Upper lobe of left lung (tissue), 6 donors: Measurements from ENCODE around the gene DVL2. TPM values are rescaled to one million over a fixed set of nuclear protein-coding genes. Genes with fewer than 3 reads are reported as not detected.

Experiments used
- ATAC-seq, 2 donors: fragments of 200-7000 bp; cut with Tn5 transposase; one replicate each; pipeline ENCODE4 v1.9.1; 2022; ENCODE audit warnings: mild to moderate bottlenecking in 2 of 2, moderate library complexity in 2 of 2; ENCODE audit not compliant: low FRiP score in 2 of 2
- DNase-seq, 2 donors: peaks; one replicate each; pipeline ENCODE4 v3.0.0-alpha.2; 2019 to 2020
- H3K27ac ChIP-seq, 4 donors: fragments of 200-600 bp; sonication (generic); one replicate each; pipeline ENCODE4 v1.5.1; 2016 to 2019
- H3K27me3 ChIP-seq, 4 donors: fragments of 200-600 bp; sonication (generic); one replicate each; pipeline ENCODE4 v1.5.1; 2017 to 2019
- H3K36me3 ChIP-seq, 4 donors: fragments of 200-600 bp; sonication (generic); one replicate each; pipeline ENCODE4 v1.5.1; 2016 to 2019
- H3K4me1 ChIP-seq, 4 donors: fragments of 200-600 bp; sonication (generic); one replicate each; pipeline ENCODE4 v1.5.1; 2018 to 2019
- H3K4me3 ChIP-seq, 4 donors: fragments of 200-600 bp; sonication (generic); one replicate each; pipeline ENCODE4 v1.5.1; 2017 to 2019; ENCODE audit warnings: mild to moderate bottlenecking in 2 of 4, moderate library complexity in 1 of 4
- H3K9me3 ChIP-seq, 4 donors: fragments of 200-600 bp; sonication (generic); one replicate each; pipeline ENCODE4 v1.5.1; 2018 to 2019
- EP300 ChIP-seq, 4 donors: sonication (generic); formaldehyde crosslinking; IDR thresholded peaks; one replicate each; pipeline ENCODE4 v1.5.1; 2017; ENCODE audit warnings: antibody characterized with exemption in 4 of 4, control low read depth in 2 of 4
- POLR2A ChIP-seq, 4 donors: fragments of 450-650 bp; IDR thresholded peaks; one replicate each; pipeline ENCODE4 v1.5.1; 2016 to 2017; ENCODE audit warnings: antibody characterized with exemption in 4 of 4, mild to moderate bottlenecking in 2 of 4
- POLR2AphosphoS5 ChIP-seq, 2 donors: sonication (generic); formaldehyde crosslinking; IDR thresholded peaks; one replicate each; pipeline ENCODE4 v1.5.1; 2017; ENCODE audit warnings: antibody characterized with exemption in 2 of 2
- WGBS, 2 donors: methylation state at CpG; one replicate each; pipeline ENCODE4 v1.1.5; 2017 to 2018; 5-methylcytosine and 5-hydroxymethylcytosine counted together
- total RNA-seq, 6 donors: library from RNA; depleted of rRNA in 4 of 6; stranded (reverse); fragments of >200 nt in 4 of 6; gene quantifications; one replicate each; pipeline versions ENCODE4 v1.1.0 to v1.2.1, GENCODE V29; 2016 to 2021
- TF ChIP-seq, protein P1 (sequence below), 6 experiments: fragments of 450-650 bp in 4 of 6; fragments of 200-600 bp in 2 of 6; sonication (generic) in 2 of 6; IDR thresholded peaks; one replicate each; pipeline ENCODE4 v1.5.1; 2016 to 2019; ENCODE audit warnings: antibody characterized with exemption in 6 of 6
- donor health status: DM: no; HTN: no; CAD: no; lungs with moderate emphysema.
- donor health status: DM: no; HTN: yes; CAD: no; lungs with severe emphysema.

DVL2 gene
- total RNA-seq, 6 donors from 2014 or later = 40.4 to 70.2 (median 42.4) TPM

DNA sequence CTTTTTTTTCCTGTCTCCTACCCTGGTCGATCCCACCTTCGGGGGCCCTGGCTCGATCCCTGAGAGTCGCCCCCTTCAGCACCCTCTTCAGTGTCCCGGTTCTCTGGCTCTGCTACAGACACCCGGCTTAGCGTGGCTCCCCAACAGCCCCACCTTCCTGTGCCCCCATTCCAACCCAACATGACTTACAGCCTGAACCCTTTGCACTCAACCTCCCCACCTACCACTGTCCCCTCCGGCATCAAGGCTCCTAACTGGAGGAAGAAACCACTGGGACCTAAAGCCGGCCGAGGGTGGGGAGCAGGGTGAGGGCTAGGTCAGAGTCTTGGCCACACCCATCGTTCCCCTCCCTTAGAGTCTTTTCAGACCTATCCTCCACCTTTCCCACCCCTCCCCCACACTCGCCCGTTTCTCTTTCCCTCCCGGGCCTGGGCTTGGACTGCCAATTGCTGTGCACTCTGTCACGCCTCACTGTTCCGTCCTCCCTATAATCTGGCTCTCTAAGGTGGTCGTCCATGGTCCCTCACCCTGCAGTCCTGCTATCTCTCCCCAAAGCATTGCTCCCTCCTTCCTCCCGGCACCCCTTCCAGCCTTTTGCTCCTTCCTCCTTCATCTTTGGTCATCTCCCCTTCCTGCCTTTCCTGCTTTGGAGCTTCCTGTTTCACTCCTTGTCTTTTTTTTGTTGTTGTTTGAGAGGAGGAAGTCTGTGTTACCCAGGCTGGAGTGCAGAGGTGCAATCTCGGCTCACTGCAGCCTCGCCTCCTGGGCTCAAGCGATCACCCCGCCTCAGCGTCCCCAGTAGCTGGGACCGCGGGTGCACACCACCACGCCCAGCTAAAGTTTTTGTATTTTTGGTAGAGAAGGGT lies 28.9 kb upstream of the DVL2 start:
- H3K9me3 ChIP-seq = no peaks in the 10 kb centered on the region
- H3K4me3 ChIP-seq = peak overlapping the region; percentile 35 to 73 (median 56)
- DNase-seq = peak; percentile 61 to 85
- 4 to 8% methylated on average over 26 of the region's 26 CpGs for WGBS, 2 donors
- peak; percentile 45 to 70 for ATAC-seq
- H3K36me3 ChIP-seq = peaks cover 0 to 17% (median 9%) of the 10 kb centered on the region in 4 donors
- H3K27me3 ChIP-seq = peaks cover 0 to 19% (median 6%) of the 10 kb centered on the region in 4 donors
- TF ChIP-seq POLR2A (IDR thresholded peaks at IDR 0.05) = no peak
- TF ChIP-seq, protein P1, sequence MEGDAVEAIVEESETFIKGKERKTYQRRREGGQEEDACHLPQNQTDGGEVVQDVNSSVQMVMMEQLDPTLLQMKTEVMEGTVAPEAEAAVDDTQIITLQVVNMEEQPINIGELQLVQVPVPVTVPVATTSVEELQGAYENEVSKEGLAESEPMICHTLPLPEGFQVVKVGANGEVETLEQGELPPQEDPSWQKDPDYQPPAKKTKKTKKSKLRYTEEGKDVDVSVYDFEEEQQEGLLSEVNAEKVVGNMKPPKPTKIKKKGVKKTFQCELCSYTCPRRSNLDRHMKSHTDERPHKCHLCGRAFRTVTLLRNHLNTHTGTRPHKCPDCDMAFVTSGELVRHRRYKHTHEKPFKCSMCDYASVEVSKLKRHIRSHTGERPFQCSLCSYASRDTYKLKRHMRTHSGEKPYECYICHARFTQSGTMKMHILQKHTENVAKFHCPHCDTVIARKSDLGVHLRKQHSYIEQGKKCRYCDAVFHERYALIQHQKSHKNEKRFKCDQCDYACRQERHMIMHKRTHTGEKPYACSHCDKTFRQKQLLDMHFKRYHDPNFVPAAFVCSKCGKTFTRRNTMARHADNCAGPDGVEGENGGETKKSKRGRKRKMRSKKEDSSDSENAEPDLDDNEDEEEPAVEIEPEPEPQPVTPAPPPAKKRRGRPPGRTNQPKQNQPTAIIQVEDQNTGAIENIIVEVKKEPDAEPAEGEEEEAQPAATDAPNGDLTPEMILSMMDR (IDR thresholded peaks at IDR 0.05) = no peak
- no peak for TF ChIP-seq POLR2AphosphoS5 (IDR thresholded peaks at IDR 0.05)
- TF ChIP-seq EP300 (IDR thresholded peaks at IDR 0.05) = no peak
- H3K4me1 ChIP-seq = peaks cover 24 to 62% (median 40%) of the 10 kb centered on the region in 4 donors
- H3K27ac ChIP-seq = peak overlapping the region; percentile 72 to 89 (median 84)

DNA sequence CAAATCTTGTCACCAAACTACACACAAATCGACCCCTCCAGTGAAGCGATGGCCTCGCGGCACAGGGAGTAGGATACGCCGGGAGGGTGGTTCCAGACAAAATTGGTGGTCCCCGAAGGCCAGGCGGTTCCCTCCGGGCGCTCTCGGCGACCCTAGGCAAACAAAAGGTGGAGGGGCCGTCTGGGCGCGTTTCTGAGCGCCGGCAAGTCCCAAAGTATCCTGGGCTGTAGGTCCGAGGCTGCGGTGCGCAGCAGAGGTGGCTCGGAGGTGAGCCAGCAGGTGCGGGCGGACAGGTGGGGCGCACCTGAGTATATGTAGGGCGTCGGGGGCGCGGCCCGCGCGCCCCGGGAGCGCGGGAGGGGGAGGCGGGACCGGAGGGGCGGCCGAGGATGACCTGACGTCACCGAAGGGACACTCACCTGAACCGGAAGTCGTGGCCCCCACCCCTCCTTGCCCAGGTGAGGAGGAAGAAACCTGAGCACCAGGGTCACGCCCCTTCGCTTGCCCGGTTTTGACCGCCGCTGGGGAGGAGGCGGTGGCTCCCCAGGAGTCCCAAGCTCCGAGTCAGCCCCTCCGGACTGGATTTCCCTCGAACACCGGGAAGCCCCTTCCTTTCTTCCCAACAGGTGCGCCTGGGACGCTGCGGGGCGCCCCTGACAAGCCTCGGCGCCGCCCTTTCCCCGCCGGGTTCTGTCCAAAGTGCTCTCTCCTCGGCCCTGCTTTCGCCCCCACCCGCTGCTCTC lies 28.0 kb upstream of the DVL2 start, which contains the start of gene CLDN7:
Gene CLDN7 (minus strand): TSS at position 287 of the 743 bp plus-strand sequence. CDS start 435 bp downstream, outside the sequence.
- Histone ChIP-seq H3K9me3 (no peaks in the 10 kb centered on the region), H3K27ac (peak within 1 kb of the TSS; percentile 82 to 89 (median 86)), H3K4me1 (peaks cover 24 to 62% (median 40%) of the 10 kb centered on the region in 4 donors), H3K27me3 (peaks cover 0 to 19% (median 6%) of the 10 kb centered on the region in 4 donors), H3K36me3 (peaks cover 1 to 25% (median 16%) of the 10 kb centered on the region in 4 donors), H3K4me3 (peak within 1 kb of the TSS; percentile 35 to 73 (median 56))
- 12 to 16% methylated on average over 21 to 44 of the region's 64 CpGs for WGBS, 2 donors
- peak; percentile 93 to 94 for DNase-seq
- ATAC-seq = peak; percentile 53 to 87
- TF ChIP-seq EP300 (IDR thresholded peaks at IDR 0.05) (peak in 1 of 4 donors; percentile 3), POLR2A (IDR thresholded peaks at IDR 0.05) (peak in 3 of 4 donors; percentile 66 to 96 (median 84)), POLR2AphosphoS5 (IDR thresholded peaks at IDR 0.05) (peak; percentile 73 to 92)
- TF ChIP-seq, protein P1 (IDR thresholded peaks at IDR 0.05) = peak in 2 of 6 experiments; percentile 14 to 16

- Histone ChIP-seq H3K27me3 (peaks cover 0 to 19% (median 6%) of the 10 kb centered on the region in 4 donors), H3K4me1 (peaks cover 24 to 62% (median 40%) of the 10 kb centered on the region in 4 donors), H3K4me3 (peak overlapping the region; percentile 16 to 73 (median 56)), H3K9me3 (no peaks in the 10 kb centered on the region), H3K36me3 (peaks cover 6 to 33% (median 22%) of the 10 kb centered on the region in 4 donors), H3K27ac (peak overlapping the region; percentile 82 to 89 (median 86))
- 11 to 16% methylated on average over 17 to 46 of the region's 71 CpGs for whole genome bisulfite sequencing, 2 donors
- ATAC-seq = peak in 1 of 2 donors; percentile 32
- DNase-seq = peak in 1 of 2 donors; percentile 89
- TF ChIP-seq POLR2A (IDR thresholded peaks at IDR 0.05) = peak in 1 of 4 donors; percentile 56
- TF ChIP-seq POLR2AphosphoS5 (IDR thresholded peaks at IDR 0.05) = no peak
Observed at GRCh38 chr17:7261379-7262191, 27.3 kb upstream of the DVL2 start.

DNA sequence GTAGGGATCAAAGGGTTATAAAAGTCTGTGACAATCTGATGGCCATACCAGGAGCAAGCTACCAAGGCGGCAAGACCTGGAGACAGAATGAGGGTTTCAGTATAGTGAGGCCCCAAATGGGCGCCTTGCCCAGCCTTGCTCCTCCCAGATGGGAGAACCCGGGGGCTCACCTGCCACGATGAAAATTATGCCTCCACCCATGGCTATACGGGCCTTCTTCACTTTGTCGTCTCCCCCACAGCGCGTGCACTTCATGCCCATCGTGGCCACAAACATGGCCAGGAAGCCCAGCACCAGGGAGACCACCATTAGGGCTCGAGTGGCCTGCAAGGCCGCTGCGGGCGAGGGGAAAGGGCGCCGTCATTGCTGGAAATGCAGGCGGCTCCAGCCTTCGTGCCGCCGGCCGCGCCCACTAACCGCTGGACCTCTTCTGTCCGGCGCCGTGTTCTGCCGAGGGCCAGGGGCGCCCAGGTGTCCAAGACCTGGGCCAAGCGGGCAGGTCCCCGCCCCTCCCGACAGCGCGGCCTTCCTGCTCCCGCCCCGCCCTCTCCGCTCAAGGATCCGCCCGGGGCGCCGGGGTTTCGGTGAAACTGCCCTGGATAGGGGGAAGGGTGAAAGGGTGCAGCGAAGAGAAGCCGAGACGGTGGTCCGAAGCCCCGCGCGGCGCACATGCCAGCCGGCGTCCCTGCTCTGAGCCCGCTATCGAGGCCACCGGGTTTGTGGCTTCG lies 26.5 kb upstream of the DVL2 start:
- DNase-seq = peak; percentile 90 to 93
- WGBS, 2 donors = 13 to 38% methylated on average over 8 to 32 of the region's 54 CpGs
- H3K27me3 ChIP-seq = peaks cover 0 to 19% (median 6%) of the 10 kb centered on the region in 4 donors

More for the DNA sequence above, 26.5 kb upstream of the DVL2 start:
- H3K4me1 ChIP-seq = peaks cover 24 to 62% (median 40%) of the 10 kb centered on the region in 4 donors
- peak overlapping the region; percentile 82 to 89 (median 86) for H3K27ac ChIP-seq
- ATAC-seq = peak; percentile 76 to 78
- TF ChIP-seq EP300 (IDR thresholded peaks at IDR 0.05) (no peak), POLR2AphosphoS5 (IDR thresholded peaks at IDR 0.05) (peak; percentile 45 to 57), POLR2A (IDR thresholded peaks at IDR 0.05) (peak in 1 of 4 donors; percentile 63)
- TF ChIP-seq, protein P1 (IDR thresholded peaks at IDR 0.05) = no peak
- H3K36me3 ChIP-seq = peaks cover 6 to 41% (median 26%) of the 10 kb centered on the region in 4 donors
- H3K4me3 ChIP-seq = peak overlapping the region; percentile 16 to 73 (median 56)
- no peaks in the 10 kb centered on the region for H3K9me3 ChIP-seq
